IPS-NIHi11 (cell line): Measurements from ENCODE around the gene TEX35.
A peak's percentile ranks its signal among the peaks of the same experiment; 100 is the strongest.
"Not testable (repeated sequence)": the region's sequence is repeated elsewhere in the genome, so short reads cannot be mapped to it uniquely, and the experiment has no call there.

Experiments used
- DNase-seq: peaks from one replicate; pipeline ENCODE4 v3.0.0; 2012; ENCODE audit warnings: mixed read lengths, low spot score

Gene TEX35

GRCh38 chr1:178541829-178542553 lies 29.1 kb downstream of the TEX35 start:
- DNase-seq, result peak; percentile 79

- DNase-seq, result peak; percentile 94
Measured at GRCh38 chr1:178542554-178543289, 29.8 kb downstream of the TEX35 start.

GRCh38 chr1:178543290-178543607 lies 30.3 kb downstream of the TEX35 start:
- no peak for DNase-seq

GRCh38 chr1:178544531-178544930 lies 31.6 kb downstream of the TEX35 start:
- no peak for DNase-seq

- DNase-seq, result no peak
Measured at GRCh38 chr1:178548108-178548507, 35.2 kb downstream of the TEX35 start.

GRCh38 chr1:178551307-178551706 lies 38.4 kb downstream of the TEX35 start:
- DNase-seq, result no peak

GRCh38 chr1:178551940-178552339 lies 39.0 kb downstream of the TEX35 start:
- no peak for DNase-seq

- DNase-seq, result no peak
Measured at GRCh38 chr1:178552856-178553255, 39.9 kb downstream of the TEX35 start.

- not testable (repeated sequence) for DNase-seq
Measured at GRCh38 chr1:178554351-178554750, 41.4 kb downstream of the TEX35 start.

- not testable (repeated sequence) for DNase-seq
Measured at GRCh38 chr1:178555613-178556012, 42.7 kb downstream of the TEX35 start.

- DNase-seq, result not testable (repeated sequence)
Measured at GRCh38 chr1:178558816-178559215, 45.9 kb downstream of the TEX35 start.

- no peak for DNase-seq
Measured at GRCh38 chr1:178560871-178561376, 48.0 kb downstream of the TEX35 start.

- no peak for DNase-seq
Measured at GRCh38 chr1:178563099-178563820, 50.4 kb downstream of the TEX35 start.

- DNase-seq, result no peak
Measured at GRCh38 chr1:178564086-178564782, 51.3 kb downstream of the TEX35 start.

- DNase-seq, result no peak
Measured at GRCh38 chr1:178564783-178565180, 51.9 kb downstream of the TEX35 start.

- no peak for DNase-seq
Measured at GRCh38 chr1:178565586-178565985, 52.7 kb downstream of the TEX35 start.

- DNase-seq, result no peak
Measured at GRCh38 chr1:178566187-178566586, 53.3 kb downstream of the TEX35 start.

- DNase-seq, result no peak
Measured at GRCh38 chr1:178571807-178572206, 58.9 kb downstream of the TEX35 start.
